HG03139 (cell line): ENCODE measurements around the gene ZNF680.
"Not testable (repeated sequence)": the region's sequence is repeated elsewhere in the genome, so short reads cannot be mapped to it uniquely, and the experiment has no call there.

Experiments used
- ATAC-seq: cut with Tn5 transposase; IDR thresholded peaks from one replicate; pipeline ENCODE4 v1.9.1; 2021; ENCODE audit not compliant: unreplicated experiment

ZNF680 gene

DNA sequence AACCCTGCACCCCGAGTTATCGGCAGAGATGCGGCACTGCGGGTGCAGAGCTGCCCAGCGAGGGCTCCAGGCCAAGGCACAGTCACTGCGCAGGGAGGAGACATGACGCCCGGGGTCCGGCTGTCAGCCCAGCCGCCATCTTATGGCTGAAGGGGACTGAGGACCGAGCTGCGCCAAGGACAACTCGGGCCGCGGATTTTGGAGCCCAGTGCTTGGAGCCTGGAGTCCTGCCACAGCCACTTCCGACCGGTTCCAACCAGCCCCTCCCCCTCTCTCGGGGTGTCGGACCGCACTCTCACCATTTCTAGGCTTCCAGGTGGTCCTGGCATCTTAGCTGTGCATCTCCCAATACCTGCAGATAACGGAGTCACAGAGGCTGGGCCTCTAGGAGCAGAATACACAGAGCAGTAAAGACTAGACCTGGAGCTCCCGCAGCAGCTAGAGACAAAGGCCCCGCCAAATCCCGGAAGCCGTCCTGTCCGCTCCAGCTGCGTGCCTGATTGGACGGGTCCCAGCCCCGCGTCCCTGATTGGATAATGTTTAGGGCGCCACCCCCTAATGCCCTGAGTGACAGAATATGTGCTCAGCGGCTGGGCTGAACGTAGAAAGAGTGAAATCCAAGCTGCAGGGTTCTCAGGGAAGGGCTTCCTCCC is at the start of gene ZNF680:
TSS of gene ZNF680 (minus strand) at position 446 of the 653 bp plus-strand sequence. CDS start at position 329, 117 bp downstream.
- ATAC-seq = peak; percentile 99

DNA sequence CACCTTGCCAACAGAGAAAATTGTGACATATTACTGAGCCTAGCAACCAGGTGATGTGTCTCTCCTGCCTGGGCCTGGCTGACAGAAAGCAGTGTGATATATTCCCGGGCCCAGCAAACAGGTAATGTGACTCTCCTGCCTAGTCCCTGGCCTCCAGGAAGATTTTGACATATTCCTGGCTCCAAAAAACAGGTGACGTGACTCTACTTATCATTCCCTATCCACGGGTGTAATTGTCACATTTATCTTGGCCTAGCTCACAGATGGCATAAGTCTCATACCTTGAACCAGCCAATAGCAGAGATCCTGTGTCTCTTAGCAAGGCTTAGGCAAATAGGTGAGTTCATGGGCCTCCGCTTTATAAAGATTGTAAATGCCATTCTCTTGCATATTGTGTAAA is 49.6 kb upstream of the ZNF680 start:
- ATAC-seq = no peak

DNA sequence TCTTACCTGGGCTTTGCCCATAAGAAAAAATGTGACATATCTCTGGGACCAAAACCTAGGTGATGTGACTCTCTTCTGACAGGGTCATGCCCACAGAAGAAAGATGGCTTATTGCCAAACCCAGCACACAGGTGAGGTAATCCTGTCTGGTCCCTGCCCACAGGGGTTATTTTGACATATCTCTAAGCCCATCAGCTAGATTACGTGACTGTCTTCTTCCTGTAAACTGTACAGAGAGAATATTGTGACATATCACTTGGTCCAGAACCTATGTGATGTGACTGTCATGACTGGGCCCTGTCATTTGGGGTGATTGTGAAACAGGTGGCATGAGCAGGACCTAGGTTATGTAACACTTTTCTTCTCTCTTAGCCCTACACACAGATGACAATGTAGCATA is 48.8 kb upstream of the ZNF680 start:
- ATAC-seq = no peak

DNA sequence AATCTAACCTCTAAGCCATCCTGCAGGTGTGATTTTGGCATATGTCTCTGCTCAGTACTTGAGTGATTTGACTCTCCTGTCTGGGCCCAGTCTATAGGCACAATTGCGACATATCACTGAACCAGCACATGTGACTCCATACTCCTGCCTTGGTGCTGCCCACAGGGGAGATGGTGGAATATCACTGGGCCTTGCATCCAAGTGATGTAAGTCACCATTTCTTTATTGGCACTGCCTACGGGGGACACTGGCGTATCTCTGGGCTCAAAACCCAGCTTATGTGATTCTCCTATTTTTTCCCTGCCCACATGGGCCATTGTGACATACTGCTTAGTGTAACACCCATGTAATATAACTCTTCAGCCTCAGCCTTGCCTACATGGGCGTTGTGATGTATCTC is 48.1 kb upstream of the ZNF680 start:
- ATAC-seq = no peak

DNA sequence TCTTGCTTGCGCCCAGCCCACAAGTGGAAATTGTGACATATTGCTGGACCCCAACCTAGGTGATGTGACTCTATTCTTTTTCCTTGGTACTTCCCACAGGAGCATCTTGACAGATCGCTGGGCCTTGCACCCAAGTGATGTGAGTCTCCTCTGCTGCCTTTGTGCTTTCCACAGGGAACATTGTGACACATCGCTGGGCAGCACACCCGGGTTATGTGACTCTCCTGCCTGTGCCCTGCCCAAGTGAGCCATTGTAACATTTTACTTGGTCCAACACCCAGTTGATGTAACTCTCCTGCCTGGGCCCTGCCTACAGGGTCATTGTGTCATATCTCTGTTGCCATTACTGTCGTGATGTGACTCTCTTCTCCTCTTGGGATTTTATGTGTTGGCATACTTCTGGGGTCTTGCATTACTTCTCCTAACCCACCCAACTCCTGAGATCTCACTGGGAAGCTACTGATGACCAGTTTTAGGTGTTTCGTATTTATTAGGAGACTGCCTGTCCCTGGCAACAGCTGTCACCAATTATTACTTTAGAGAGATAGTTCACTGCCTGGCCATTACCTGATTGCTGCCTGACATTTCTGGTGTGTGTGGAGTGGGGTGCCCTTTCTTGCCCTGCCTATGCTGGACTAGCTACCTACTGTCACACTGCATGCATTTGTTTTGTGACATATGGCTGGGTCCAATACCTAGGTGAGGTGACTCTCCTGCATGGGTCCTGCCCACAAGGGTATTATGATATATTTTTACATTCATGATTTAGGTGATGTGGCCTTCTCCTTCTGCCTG is 45.4 kb upstream of the ZNF680 start:
- no peak for ATAC-seq

DNA sequence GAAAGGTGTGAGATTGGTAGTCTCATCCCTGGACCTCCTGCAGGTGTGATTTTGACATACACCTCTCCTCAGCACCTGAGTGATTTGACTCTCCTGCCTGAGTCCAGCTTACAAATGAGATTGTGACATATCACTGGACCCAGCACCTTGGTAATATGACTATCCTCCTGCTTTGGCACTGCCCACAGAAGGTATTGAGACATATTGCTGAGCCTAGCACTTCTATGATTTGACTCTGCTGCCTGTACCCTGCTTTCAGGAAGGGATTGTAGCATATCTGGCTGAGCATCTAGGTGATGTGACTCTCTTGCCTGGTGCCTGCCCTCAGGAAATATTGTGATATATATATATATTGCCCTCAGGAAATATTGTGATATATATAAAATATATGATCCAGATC is 43.5 kb upstream of the ZNF680 start:
- no peak for ATAC-seq

DNA sequence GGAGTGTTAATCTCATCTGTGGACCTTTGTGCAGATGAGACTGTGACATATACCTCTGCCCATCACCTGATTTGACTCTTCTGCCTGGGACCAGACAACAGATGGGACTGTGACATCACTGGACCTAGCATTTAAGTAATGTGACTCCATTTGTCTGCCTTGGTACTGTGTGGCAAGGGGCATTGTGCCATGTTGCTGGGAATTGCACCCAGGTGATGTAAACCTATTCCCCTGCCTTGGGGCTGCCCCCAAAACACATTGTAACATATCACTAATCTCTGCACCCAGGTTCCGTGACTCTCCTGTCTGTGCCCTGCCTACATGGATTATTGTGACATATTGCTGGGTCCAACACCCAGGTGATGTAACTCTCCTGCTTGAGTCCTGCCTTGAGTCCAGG is 40.4 kb upstream of the ZNF680 start:
- no peak for ATAC-seq

DNA sequence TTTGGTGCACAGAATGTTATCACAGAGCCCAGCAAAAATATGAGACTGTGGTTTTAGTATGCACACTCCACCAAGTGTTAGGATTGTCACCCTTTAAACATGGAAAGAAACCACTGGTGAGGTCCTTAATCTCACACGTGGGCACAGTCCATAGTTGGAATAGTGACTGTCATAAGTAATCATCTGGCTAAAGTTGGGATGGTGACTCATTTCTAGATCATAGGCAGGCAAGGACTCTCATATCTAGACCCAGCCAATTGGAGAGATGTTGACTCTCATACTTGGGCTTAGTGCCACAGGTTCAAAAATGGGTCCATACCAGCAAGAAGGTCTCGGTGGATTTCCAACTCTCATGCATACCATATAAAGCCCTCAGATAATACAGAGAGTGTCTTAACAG is 39.6 kb upstream of the ZNF680 start:
- no peak for ATAC-seq

DNA sequence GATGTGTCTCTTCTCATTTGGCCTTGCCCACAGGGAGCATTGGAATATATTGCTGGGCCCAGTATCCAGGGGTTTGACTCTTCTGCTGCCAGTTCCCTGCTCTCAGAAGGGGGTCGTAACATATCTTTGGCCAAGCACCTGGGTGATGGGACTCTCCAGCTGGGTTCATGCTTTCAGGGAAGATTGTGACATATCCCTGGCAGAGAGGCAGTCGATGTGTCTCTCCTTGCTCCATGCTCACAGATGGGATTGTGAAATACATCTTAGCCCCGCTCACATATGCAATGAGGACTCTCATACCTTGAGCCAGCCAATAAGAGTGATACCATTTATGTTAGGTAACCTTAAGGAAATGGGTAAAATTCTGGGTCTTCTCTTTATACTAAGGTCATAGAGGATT is 39.2 kb upstream of the ZNF680 start:
- no peak for ATAC-seq

DNA sequence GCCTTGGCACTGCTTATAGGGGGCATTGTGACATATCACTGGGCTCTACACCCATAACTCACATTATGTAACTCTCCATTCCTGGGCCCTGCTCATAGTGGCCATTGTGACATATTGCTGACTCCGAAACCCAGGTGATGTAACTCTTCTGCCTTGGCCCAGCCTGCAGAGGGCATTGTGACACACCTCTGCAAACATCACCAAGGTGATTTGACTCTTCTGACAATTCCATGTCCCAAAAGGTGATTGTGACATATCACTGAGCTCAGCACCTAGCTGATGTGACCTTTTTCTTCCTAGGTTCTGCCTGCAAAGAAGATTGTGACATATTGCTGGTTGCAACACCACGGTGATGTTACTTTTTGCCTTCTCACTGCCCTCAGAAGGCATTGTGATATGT is 36.5 kb upstream of the ZNF680 start:
- ATAC-seq = no peak

DNA sequence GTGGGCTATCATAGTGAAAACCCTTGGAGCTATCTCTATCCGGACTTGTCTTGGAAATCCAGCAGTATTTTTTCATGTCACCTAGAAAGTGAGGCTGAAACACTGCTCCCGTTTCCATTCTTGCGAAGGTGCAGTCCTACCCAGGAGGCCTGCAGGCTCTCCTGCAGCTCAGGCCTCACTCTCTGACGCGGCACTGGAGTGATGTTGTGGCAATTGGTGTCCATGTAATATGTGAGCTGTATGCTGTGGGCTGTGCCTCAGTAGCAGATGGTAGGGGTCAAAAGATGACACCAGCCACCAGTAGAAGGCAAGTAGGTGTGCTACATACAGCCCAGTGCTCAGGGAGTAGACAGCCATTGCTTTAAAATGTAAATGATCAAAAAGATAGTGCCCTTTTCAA is 28.1 kb upstream of the ZNF680 start:
- ATAC-seq = no peak

DNA sequence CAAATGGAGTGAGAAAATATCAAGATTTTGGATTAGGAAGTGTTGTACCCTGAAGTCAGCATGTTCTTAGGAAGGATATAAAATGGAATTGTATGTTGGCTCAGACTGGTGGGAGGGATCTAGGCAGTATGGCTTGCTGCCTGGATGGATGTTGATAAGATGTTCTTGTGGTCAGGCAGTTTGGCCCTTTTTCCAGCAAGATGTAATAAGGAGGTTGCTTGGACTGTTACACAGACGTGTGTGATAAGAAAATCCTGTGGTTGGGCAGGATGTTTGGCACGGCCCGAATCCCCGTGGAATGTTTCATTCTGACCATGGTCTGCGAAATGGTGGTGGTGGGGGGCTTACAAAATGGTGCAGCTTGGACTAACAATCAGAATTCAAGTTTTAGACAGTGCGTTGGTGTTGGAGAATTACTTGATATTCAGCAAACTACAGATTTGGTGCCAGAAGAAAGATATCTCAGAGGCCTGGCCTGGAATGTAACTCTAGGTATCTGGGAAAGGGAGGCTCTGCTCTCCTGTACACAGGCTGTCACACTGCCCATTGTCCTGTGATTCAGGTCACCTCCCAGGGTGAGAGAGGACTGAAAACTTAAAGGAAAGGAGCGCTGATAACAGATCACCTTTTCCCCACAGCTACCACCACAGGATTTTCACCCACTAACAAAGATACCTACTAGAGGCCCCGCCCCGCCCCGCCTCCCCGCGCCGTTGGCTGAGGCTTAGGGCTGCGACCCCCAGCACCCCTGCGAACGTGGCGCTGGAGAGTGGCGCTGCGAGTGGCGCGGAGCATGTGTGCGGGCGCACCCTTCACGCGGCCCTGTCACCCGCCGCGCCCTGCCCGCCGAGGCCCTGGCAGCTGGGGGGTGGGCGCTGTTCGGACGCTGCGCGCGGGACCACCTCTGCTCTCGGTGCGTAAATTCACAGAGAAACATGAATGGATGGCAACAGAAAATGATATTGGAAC is 19.3 kb upstream of the ZNF680 start:
- no peak for ATAC-seq

DNA sequence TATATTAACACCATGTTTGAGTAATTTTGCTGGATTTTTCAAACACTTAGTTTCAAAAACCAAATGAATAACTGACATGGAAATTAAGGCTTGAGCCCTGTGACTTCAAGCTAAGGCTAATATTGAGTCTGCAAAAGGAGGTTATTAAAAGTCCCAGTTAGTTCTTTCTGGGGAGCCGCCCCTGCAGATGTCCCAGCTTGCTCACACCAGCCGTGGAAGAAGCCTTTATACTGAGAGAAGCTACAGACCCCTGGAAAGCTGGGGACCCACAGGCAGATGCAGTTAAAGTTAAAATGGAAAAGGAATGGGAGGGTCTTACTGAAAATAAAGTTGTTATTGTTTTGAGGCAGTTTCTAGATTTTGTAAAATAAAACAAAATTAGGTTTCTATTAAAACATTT is 18.5 kb upstream of the ZNF680 start:
- no peak for ATAC-seq

DNA sequence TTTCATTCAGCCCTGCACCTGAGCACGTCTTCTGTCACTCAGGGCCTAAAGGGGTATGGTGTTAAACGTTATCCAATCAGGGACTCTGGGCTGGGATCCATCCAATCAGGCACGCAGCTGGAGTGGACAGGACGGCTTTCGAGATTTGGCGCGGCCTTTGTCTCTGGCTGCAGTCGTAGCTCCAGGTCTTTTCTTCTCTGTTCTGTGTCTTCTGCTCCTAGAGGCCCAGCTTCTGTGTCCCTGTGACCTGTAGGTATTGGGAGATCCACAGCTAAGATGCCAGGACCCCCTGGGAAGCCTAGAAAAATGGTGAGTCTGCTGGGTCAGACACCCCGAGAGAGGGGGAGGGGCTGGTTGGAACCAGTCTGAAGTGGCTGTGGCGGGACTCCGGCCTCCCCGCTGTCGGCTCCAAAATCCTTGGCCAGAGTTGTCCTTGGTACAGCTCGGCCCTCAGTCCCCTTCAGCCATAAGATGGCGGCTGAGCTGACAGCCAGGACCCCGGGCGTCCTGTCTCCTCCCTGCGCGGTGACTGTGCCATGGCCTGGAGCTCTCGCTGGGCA is 11.7 kb upstream of the ZNF680 start:
- ATAC-seq = no peak

DNA sequence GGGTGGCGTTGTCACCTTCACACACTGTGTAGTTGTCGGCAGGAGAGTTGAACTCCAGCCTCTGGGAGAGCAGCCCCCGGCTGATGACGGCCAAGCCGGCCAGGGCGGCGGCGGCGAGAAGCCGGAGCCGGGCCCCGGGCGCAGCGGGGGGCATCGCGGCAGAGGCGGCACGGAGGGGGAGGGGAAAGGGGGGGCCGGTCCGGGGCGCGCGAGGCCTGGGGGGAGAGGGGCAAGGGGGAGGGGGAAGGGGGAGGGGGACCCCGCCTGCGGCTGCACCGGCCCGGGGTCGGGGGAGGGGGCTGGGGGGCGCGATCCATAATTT is 7.4 kb upstream of the ZNF680 start:
- ATAC-seq = not testable (repeated sequence)

DNA sequence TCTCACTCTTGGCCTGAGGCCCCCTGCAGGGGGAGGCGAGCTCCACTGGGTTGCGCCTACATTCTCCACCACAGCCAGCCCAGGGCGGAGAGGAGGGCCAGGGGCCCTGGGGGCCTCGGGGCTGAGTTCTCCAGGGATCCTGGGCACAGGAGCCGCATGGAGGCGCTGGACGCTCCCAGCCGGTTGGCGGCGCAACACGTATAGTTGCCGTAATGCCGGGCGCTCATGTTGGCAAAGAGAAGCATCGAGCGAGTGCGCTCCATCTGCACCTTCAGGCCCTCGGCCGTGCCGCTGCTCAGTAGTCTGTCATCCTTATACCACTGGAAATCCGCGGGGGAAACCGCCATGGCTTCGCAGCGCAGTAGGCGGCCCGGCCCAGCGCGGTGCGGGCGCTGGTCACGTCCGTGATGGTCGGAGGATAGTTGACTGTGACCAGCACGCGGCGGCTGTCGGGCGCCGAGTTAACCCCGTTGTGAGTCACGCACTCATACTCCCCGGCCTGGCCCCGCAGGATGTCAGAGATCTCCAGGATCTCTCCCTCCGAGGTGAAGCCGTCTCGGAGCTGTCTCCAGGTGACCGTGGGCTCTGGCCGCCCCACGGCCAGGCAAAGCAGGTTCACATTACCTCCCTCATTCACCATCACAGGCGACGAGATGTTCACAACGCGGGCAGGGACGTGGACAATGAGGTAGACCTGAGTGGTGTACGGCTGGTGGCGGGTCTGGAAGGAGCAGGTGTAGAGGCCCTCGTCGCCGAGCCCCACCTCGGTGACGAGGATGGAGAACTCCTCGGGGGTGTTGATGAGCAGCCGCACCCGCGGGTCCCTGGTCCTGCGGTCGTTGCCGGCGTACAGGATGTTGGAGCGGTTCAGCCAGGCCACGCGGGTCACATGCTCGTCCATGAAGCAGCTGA is 6.8 kb upstream of the ZNF680 start:
- not testable (repeated sequence) for ATAC-seq

DNA sequence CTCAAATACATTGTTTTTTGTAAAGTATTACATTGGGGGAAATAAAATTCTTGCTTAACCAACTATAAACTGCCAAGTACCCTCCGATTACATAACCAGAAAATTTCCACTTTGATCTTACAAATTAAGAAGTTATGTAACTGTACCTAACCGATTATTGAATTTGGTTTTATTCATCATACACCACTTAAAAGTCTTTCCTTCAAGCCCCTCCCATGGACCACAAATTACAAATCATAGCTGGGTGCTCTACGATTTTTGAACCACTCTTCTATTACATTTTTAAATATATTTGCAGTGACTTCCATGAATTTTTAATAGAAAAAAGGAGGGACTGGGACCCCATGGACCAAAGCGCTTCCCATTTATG is 630 bp downstream of the ZNF680 start:
- no peak for ATAC-seq

DNA sequence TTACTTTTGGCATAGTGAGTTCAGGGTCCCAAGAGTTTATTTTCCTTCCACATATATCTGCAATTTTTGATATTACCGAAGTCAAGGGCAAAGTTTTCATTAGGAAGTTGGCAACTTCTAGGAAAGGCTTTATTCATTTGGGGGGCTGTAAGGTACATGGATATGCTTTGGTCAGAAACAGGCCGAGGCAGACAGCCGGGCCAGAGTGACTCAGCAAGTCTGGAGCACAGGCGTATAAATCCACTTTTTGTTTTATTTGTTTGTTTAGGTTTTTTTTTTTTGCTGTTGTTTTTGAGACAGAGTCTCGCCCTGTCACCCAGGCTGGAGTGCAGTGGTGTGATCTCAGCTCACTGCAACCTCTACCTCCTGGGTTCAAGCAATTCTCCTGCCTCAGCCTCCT is 3.7 kb downstream of the ZNF680 start:
- ATAC-seq = no peak

DNA sequence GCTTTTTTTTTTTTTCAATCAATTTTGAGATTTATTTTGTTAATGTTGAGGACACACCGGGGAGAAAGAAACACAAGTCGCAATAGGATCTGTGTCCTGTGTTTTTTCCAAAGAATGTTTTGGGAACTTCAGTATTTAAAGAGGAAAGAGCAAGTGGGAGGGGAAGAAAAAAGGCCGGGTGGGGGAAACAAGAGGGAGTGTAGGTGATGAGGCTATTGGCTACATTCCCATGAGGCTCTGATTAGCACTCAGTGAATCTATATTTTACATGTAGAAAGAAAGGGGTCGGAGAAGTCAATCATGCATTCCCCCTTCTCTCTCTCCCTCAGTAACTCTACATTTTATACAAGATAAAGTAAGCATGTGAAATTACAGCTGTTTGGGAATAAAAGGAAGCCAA is 4.1 kb downstream of the ZNF680 start:
- no peak for ATAC-seq

DNA sequence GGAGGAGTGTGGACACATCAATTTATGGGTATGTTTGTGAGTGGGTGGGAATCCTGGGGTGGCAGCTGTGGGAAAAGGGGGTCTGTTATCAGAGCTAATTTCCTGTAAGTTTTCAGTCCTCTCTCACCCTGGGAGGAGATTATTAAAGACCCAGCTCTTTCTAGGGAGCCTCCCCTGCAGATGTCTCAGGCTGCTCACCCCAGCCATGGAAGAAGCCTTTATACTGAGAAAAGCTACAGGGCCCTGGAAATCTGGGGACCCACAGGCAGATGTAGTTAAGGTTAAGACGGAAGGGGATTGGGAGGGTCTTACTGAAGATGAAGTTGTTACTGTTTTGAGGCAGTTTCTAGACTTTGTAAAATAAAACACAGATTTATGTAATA is 4.6 kb downstream of the ZNF680 start:
- ATAC-seq = no peak
